ENCODE data around the gene CHRNB1.

The CHRNB1 gene

DNA sequence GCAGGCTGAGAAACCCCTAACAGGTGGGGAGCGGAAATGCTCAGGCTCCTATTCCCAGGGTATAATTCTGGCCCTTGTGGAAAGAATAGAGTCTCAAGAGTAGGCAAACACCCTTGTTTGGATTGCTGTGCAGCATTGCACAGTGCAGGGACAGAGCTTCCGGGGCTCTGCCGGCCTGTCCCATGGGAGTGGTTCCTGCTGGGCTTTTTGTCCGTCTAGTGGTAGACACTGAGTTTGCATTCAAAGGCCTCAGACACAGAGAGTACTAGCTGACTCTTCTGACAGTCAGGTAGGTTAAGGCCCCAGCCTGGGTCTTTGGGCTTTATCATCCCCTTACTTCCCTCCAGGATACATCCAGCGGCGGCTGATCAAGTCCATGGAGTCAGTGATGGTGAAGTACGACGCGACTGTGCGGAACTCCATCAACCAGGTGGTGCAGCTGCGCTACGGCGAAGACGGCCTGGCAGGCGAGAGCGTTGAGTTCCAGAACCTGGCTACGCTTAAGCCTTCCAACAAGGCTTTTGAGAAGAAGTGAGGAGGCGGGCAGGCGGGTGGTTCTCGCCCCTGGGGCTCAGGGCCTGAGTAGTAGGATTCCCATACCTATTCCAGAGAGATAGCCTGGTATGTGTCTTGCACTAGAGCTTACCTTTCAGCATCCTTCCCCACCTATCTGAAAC lies 57.4 kb downstream of the CHRNB1 start:
- H3K4me3 ChIP-seq (ENCODE audit: low read length): no peak overlapping the region
- no peak for DNase-seq (ENCODE audit: low read depth)
- no peak for TF ChIP-seq CTCF (conservative IDR thresholded peaks at IDR 0.05; ENCODE audit: low read depth, low read length)

GRCh38 chr17:7502987-7503386 lies 58.1 kb downstream of the CHRNB1 start:
- DNase-seq (ENCODE audit: low read depth): no peak
- no peak overlapping the region for H3K4me3 ChIP-seq (ENCODE audit: low read length)
- peak; percentile 44 for TF ChIP-seq CTCF (conservative IDR thresholded peaks at IDR 0.05; ENCODE audit: low read depth, low read length)

GRCh38 chr17:7503521-7503920 lies 58.7 kb downstream of the CHRNB1 start:
- TF ChIP-seq CTCF (conservative IDR thresholded peaks at IDR 0.05; ENCODE audit: low read depth, low read length): no peak
- no peak for DNase-seq (ENCODE audit: low read depth)
- no peak overlapping the region for H3K4me3 ChIP-seq (ENCODE audit: low read length)
